Thoracic aorta (tissue), 2 donors: ENCODE data around the gene BPIFB6. TPM values are rescaled to one million over a fixed set of nuclear protein-coding genes. Genes with fewer than 3 reads are reported as not detected.

Experiments
- ATAC-seq: fragments of 150-250 bp; one replicate; pipeline ENCODE4 v1.8.0; 2017; ENCODE audit warnings: low read depth; ENCODE audit not compliant: insufficient number of reproducible peaks, low FRiP score
- DNase-seq: peaks from one replicate; pipeline ENCODE4 v3.0.0-alpha.2; 2020; ENCODE audit warnings: low spot score
- H3K27ac ChIP-seq, 2 donors: fragments of 200-600 bp; sonication (generic); 1 replicate in 1 of 2; 2 replicates in 1 of 2; pipeline ENCODE4 v1.5.1; 2016; ENCODE audit warnings: mild to moderate bottlenecking in 2 of 2, moderate library complexity in 2 of 2
- H3K27me3 ChIP-seq: fragments of 200-600 bp; sonication (generic); replicated peaks from 2 replicates; pipeline ENCODE4 v1.6.0; 2016; ENCODE audit warnings: mild to moderate bottlenecking; ENCODE audit not compliant: insufficient read depth
- H3K36me3 ChIP-seq: fragments of 200-600 bp; sonication (generic); one replicate; pipeline ENCODE4 v1.5.1; 2016
- H3K4me1 ChIP-seq, 2 donors: fragments of 200-600 bp; sonication (generic); 1 replicate in 1 of 2; 2 replicates in 1 of 2; pipeline versions ENCODE4 v1.5.1 to v1.6.0; 2016; ENCODE audit warnings: low read depth in 2 of 2, mild to moderate bottlenecking in 1 of 2; ENCODE audit not compliant: control insufficient read depth in 1 of 2
- H3K4me3 ChIP-seq: fragments of 200-600 bp; sonication (generic); 2 replicates; pipeline ENCODE4 v1.5.1; 2016; ENCODE audit warnings: mild to moderate bottlenecking
- H3K9me3 ChIP-seq: fragments of 200-600 bp; sonication (generic); 2 replicates; pipeline ENCODE4 v1.5.1; 2016
- CTCF ChIP-seq: fragments of 200-600 bp; sonication (generic); IDR thresholded peaks from one replicate; pipeline ENCODE4 v1.5.1; 2019; ENCODE audit warnings: antibody characterized with exemption
- total RNA-seq, 2 donors: library from RNA; depleted of rRNA; stranded (reverse); fragments of >200 nt; gene quantifications; one replicate each; pipeline versions ENCODE4 v1.1.0 to v1.2.3, GENCODE V29; 2016

The BPIFB6 gene
- total RNA-seq, 2 donors from 2014 or later: not detected

- ATAC-seq: no peak
- Histone ChIP-seq H3K36me3 (no peaks in the 10 kb centered on the region), H3K27ac (no peak overlapping the region), H3K27me3 (no peaks in the 10 kb centered on the region), H3K4me3 (no peak overlapping the region), H3K9me3 (peaks cover 15% of the 10 kb centered on the region), H3K4me1 (no peaks in the 10 kb centered on the region)
- TF ChIP-seq CTCF: no peak
- DNase-seq: no peak
These were observed 15.0 kb downstream of the BPIFB6 start for GRCh38 chr20:33046412-33046811.

GRCh38 chr20:33051333-33051732 is 19.9 kb downstream of the BPIFB6 start:
- Histone ChIP-seq H3K27ac (no peak overlapping the region), H3K36me3 (no peaks in the 10 kb centered on the region), H3K4me1 (no peaks in the 10 kb centered on the region), H3K9me3 (no peaks in the 10 kb centered on the region), H3K27me3 (no peaks in the 10 kb centered on the region), H3K4me3 (no peak overlapping the region)
- ATAC-seq (no peak), DNase-seq (no peak)
- no peak for TF ChIP-seq CTCF

GRCh38 chr20:33053291-33054106 is 22.1 kb downstream of the BPIFB6 start, which contains the start of gene BPIFB3:
BPIFB3 (plus strand) TSS chr20:33053903; CDS start chr20:33055436, 1,533 bp downstream.
- H3K4me3 ChIP-seq: no peak within 1 kb of the TSS
- no peaks in the 10 kb centered on the region for H3K27me3 ChIP-seq
- ATAC-seq (no peak), DNase-seq (no peak)
- no peak within 1 kb of the TSS for H3K27ac ChIP-seq
- no peak for TF ChIP-seq CTCF
- no peaks in the 10 kb centered on the region for H3K36me3 ChIP-seq
- H3K4me1 ChIP-seq: no peaks in the 10 kb centered on the region
- no peaks in the 10 kb centered on the region for H3K9me3 ChIP-seq

GRCh38 chr20:33054381-33054780 is 22.9 kb downstream of the BPIFB6 start:
- Histone ChIP-seq H3K4me1 (no peaks in the 10 kb centered on the region), H3K9me3 (no peaks in the 10 kb centered on the region), H3K36me3 (no peaks in the 10 kb centered on the region), H3K4me3 (no peak overlapping the region), H3K27ac (no peak overlapping the region), H3K27me3 (no peaks in the 10 kb centered on the region)
- TF ChIP-seq CTCF: no peak
- no peak for ATAC-seq
- no peak for DNase-seq

- Histone ChIP-seq H3K4me1 (no peaks in the 10 kb centered on the region), H3K9me3 (no peaks in the 10 kb centered on the region), H3K27ac (no peak overlapping the region), H3K4me3 (no peak overlapping the region), H3K36me3 (no peaks in the 10 kb centered on the region), H3K27me3 (no peaks in the 10 kb centered on the region)
- TF ChIP-seq CTCF: no peak
- ATAC-seq (no peak), DNase-seq (no peak)
These were observed 23.3 kb downstream of the BPIFB6 start for GRCh38 chr20:33054791-33055190.
